HEK293 (cell line): Measurements from ENCODE around the gene CEP44.

Source experiments
- CTCF ChIA-PET: fragments of 350-600 bp; formaldehyde crosslinking; extraction: SDS; loops from one replicate; lab custom pipeline; 2021; ENCODE audit warnings: antibody characterized with exemption; lab: Yijun Ruan, JAX
- POLR2A ChIA-PET: fragments of 300-600 bp; formaldehyde crosslinking; extraction: SDS; loops from one replicate; lab custom pipeline; 2020; ENCODE audit warnings: antibody characterized with exemption, inconsistent platforms; lab: Yijun Ruan, JAX
- H3K27ac ChIP-seq: fragments of 200-500 bp; sonication (Bioruptor generic); 2 replicates; pipeline ENCODE4 v1.5.1; 2014; ENCODE audit warnings: low read depth, low read length, control low read depth, inconsistent platforms; ENCODE audit errors: extremely low read depth
- H3K36me3 ChIP-seq, 2 experiments: fragments of 200-500 bp in 1 of 2; sonication (Bioruptor generic) in 1 of 2; 1 replicate in 1 of 2; 2 replicates in 1 of 2; pipeline ENCODE4 v1.5.1; 2014 to 2017; ENCODE audit warnings: inconsistent platforms in 2 of 2, low read length in 2 of 2; ENCODE audit not compliant: control insufficient read depth in 2 of 2, insufficient read depth in 1 of 2
- H3K4me1 ChIP-seq: fragments of 200-500 bp; sonication (Bioruptor generic); 2 replicates; pipeline ENCODE4 v1.5.1; 2014; ENCODE audit warnings: mild to moderate bottlenecking, low read length, inconsistent platforms; ENCODE audit not compliant: control insufficient read depth, insufficient read depth
- H3K4me3 ChIP-seq: 2 replicates; pipeline ENCODE4 v1.5.1; 2011; ENCODE audit warnings: low read depth, mild to moderate bottlenecking, control low read depth, low read length, moderate library complexity
- H3K9me3 ChIP-seq: fragments of 200-500 bp; sonication (Bioruptor generic); 2 replicates; pipeline ENCODE4 v1.5.1; 2014; ENCODE audit warnings: low read depth, low read length, inconsistent platforms; ENCODE audit not compliant: control insufficient read depth, insufficient read depth
- FEZF1 ChIP-seq: fragments of 450-650 bp; formaldehyde crosslinking; IDR thresholded peaks from 2 replicates; pipeline ENCODE4 v1.5.1; 2016; ENCODE audit warnings: missing biosample characterization, missing genetic modification characterization
- INSM2 ChIP-seq: fragments of 450-650 bp; formaldehyde crosslinking; IDR thresholded peaks from 2 replicates; pipeline ENCODE4 v1.5.1; 2016; ENCODE audit warnings: missing biosample characterization, missing genetic modification characterization
- OSR2 ChIP-seq: fragments of 450-650 bp; formaldehyde crosslinking; IDR thresholded peaks from 2 replicates; pipeline ENCODE4 v1.5.1; 2016; ENCODE audit warnings: missing biosample characterization, missing genetic modification characterization
- PRDM1 ChIP-seq: fragments of 450-650 bp; formaldehyde crosslinking; IDR thresholded peaks from 2 replicates; pipeline ENCODE4; 2016; ENCODE audit warnings: missing biosample characterization, missing genetic modification characterization
- RBAK ChIP-seq: fragments of 450-650 bp; formaldehyde crosslinking; IDR thresholded peaks from 2 replicates; pipeline ENCODE4 v1.5.1; 2016; ENCODE audit warnings: missing biosample characterization, missing genetic modification characterization
- SP2 ChIP-seq: fragments of 450-650 bp; formaldehyde crosslinking; IDR thresholded peaks from 2 replicates; pipeline ENCODE4 v1.5.1; 2016; ENCODE audit warnings: missing biosample characterization, missing genetic modification characterization
- TCF7L2 ChIP-seq: IDR thresholded peaks from 2 replicates; pipeline ENCODE4 v1.6.1; 2011; ENCODE audit warnings: low read depth, mild to moderate bottlenecking, inconsistent platforms, low read length, moderate library complexity, borderline replicate concordance
- YY2 ChIP-seq: fragments of 450-650 bp; formaldehyde crosslinking; IDR thresholded peaks from 2 replicates; pipeline ENCODE4 v1.5.1; 2016; ENCODE audit warnings: missing biosample characterization, missing genetic modification characterization
- ZBTB1 ChIP-seq: fragments of 450-650 bp; formaldehyde crosslinking; IDR thresholded peaks from 2 replicates; pipeline ENCODE4 v1.5.1; 2016; ENCODE audit warnings: missing biosample characterization, missing genetic modification characterization
- ZBTB11 ChIP-seq: fragments of 450-650 bp; formaldehyde crosslinking; conservative IDR thresholded peaks from 2 replicates; pipeline ENCODE4 v1.5.1; 2016; ENCODE audit warnings: low read depth, missing biosample characterization, missing genetic modification characterization
- ZFP3 ChIP-seq: fragments of 450-650 bp; formaldehyde crosslinking; IDR thresholded peaks from 2 replicates; pipeline ENCODE4 v1.5.1; 2016; ENCODE audit warnings: low read depth, missing biosample characterization, missing genetic modification characterization
- ZFP69B ChIP-seq: fragments of 450-650 bp; formaldehyde crosslinking; IDR thresholded peaks from 2 replicates; pipeline ENCODE4 v1.5.1; 2016; ENCODE audit warnings: missing biosample characterization, missing genetic modification characterization
- ZNF10 ChIP-seq: fragments of 450-650 bp; formaldehyde crosslinking; IDR thresholded peaks from 2 replicates; pipeline ENCODE4 v1.5.1; 2017; ENCODE audit warnings: missing biosample characterization, missing genetic modification characterization
- ZNF112 ChIP-seq: fragments of 450-650 bp; formaldehyde crosslinking; IDR thresholded peaks from 2 replicates; pipeline ENCODE4 v1.5.0; 2017; ENCODE audit warnings: missing biosample characterization, missing genetic modification characterization
- ZNF114 ChIP-seq: fragments of 450-650 bp; formaldehyde crosslinking; IDR thresholded peaks from 2 replicates; pipeline ENCODE4 v1.5.0; 2017; ENCODE audit warnings: missing biosample characterization, missing genetic modification characterization
- ZNF132 ChIP-seq: fragments of 450-650 bp; formaldehyde crosslinking; IDR thresholded peaks from 2 replicates; pipeline ENCODE4 v1.5.1; 2017; ENCODE audit warnings: missing biosample characterization, missing genetic modification characterization, borderline replicate concordance
- ZNF138 ChIP-seq: fragments of 450-650 bp; formaldehyde crosslinking; IDR thresholded peaks from 2 replicates; pipeline ENCODE4 v1.5.1; 2016; ENCODE audit warnings: missing biosample characterization, missing genetic modification characterization, borderline replicate concordance
- ZNF202 ChIP-seq: fragments of 450-650 bp; formaldehyde crosslinking; IDR thresholded peaks from 2 replicates; pipeline ENCODE4 v1.5.1; 2016; ENCODE audit warnings: missing biosample characterization, missing genetic modification characterization, borderline replicate concordance
- ZNF223 ChIP-seq: fragments of 450-650 bp; formaldehyde crosslinking; IDR thresholded peaks from 2 replicates; pipeline ENCODE4 v1.5.1; 2016; ENCODE audit warnings: missing biosample characterization, missing genetic modification characterization
- ZNF23 ChIP-seq: fragments of 450-650 bp; formaldehyde crosslinking; IDR thresholded peaks from 2 replicates; pipeline ENCODE4 v1.5.1; 2016; ENCODE audit warnings: missing biosample characterization, missing genetic modification characterization, borderline replicate concordance
- ZNF510 ChIP-seq: fragments of 450-650 bp; formaldehyde crosslinking; IDR thresholded peaks from 2 replicates; pipeline ENCODE4 v1.5.1; 2018; ENCODE audit warnings: mild to moderate bottlenecking, missing genetic modification characterization, missing biosample characterization; ENCODE audit not compliant: insufficient replicate concordance
- ZNF514 ChIP-seq: fragments of 450-650 bp; formaldehyde crosslinking; IDR thresholded peaks from 2 replicates; pipeline ENCODE4 v1.5.1; 2016; ENCODE audit warnings: missing biosample characterization, missing genetic modification characterization
- ZNF560 ChIP-seq: fragments of 450-650 bp; formaldehyde crosslinking; IDR thresholded peaks from 2 replicates; pipeline ENCODE4 v1.5.1; 2017; ENCODE audit warnings: missing biosample characterization, missing genetic modification characterization, borderline replicate concordance
- ZNF585B ChIP-seq: fragments of 450-650 bp; formaldehyde crosslinking; IDR thresholded peaks from 2 replicates; pipeline ENCODE4 v1.5.1; 2016; ENCODE audit warnings: missing biosample characterization, missing genetic modification characterization
- ZNF626 ChIP-seq: fragments of 450-650 bp; sonication (Bioruptor Pico); formaldehyde crosslinking; IDR thresholded peaks from 2 replicates; pipeline ENCODE4 v1.5.1; 2018; ENCODE audit warnings: missing biosample characterization, missing genetic modification characterization, inconsistent platforms
- ZNF792 ChIP-seq: fragments of 450-650 bp; formaldehyde crosslinking; IDR thresholded peaks from 2 replicates; pipeline ENCODE4 v1.5.1; 2016; ENCODE audit warnings: missing biosample characterization, missing genetic modification characterization

The CEP44 gene

DNA sequence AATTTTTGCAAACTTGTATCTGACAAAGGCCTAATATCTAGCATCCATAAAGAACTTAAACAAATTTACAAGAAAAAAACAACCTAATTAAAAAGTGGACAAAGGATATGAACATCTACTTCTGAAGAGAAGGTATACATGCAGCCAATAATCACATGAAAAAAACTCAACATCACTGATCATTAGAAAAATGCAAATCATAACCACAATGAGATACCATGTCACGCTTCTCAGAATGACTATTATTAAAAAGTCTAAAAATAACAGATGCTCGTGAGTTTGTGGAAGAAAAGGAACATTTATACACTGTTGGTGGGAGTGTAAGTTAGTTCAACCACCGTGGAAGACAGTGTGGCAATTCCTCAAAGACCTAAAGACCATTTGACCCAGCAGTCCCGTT, 24.0 kb downstream of the CEP44 start:
- Histone ChIP-seq H3K4me3 (no peak overlapping the region), H3K9me3 (no peaks in the 10 kb centered on the region), H3K4me1 (no peaks in the 10 kb centered on the region), H3K27ac (no peak overlapping the region), H3K36me3 (peaks cover 8 to 32% of the 10 kb centered on the region in 2 experiments; a peak in 2 of 3 replicates)
- TF ChIP-seq SP2 (tag by site-specific recombination), result no peak
- TF ChIP-seq OSR2 (tag by site-specific recombination), result no peak
- TF ChIP-seq ZNF132, result no peak
- TF ChIP-seq ZNF10 (tag by site-specific recombination), result no peak
- no peak for TF ChIP-seq PRDM1 (tag by site-specific recombination)
- TF ChIP-seq ZNF138 (tag by site-specific recombination), result no peak
- no peak for TF ChIP-seq ZFP3 (tag by site-specific recombination)
- TF ChIP-seq ZNF223 (tag by site-specific recombination), result no peak
- TF ChIP-seq RBAK, result no peak
- no peak for TF ChIP-seq ZFP69B
- ChIA-PET POLR2A (no interaction called here), CTCF (no interaction called here)

GRCh38 chr4:174312993-174313392, 29.3 kb downstream of the CEP44 start:
- ChIA-PET POLR2A (no interaction called here), CTCF (interaction anchor here (0.6 kb wide), 1 partner anchor 126 kb away, joined by 3 read pairs; no protein-coding TSS in a partner anchor)
- H3K9me3 ChIP-seq, result no peaks in the 10 kb centered on the region
- no peak overlapping the region for H3K27ac ChIP-seq
- TF ChIP-seq ZNF23 (tag by site-specific recombination) (no peak), INSM2 (tag by site-specific recombination) (no peak), ZNF112 (tag by site-specific recombination) (no peak), ZNF510 (tag by site-specific recombination) (no peak), ZNF514 (tag by site-specific recombination) (no peak), ZNF792 (tag by site-specific recombination) (no peak), TCF7L2 (no peak), FEZF1 (tag by site-specific recombination) (no peak)
- peaks cover 4 to 23% of the 10 kb centered on the region in 2 experiments; a peak in 1 of 3 replicates for H3K36me3 ChIP-seq
- peaks cover 3% of the 10 kb centered on the region; the same call in 1 of the 2 replicates for H3K4me1 ChIP-seq
- H3K4me3 ChIP-seq, result no peak overlapping the region

- POLR2A ChIA-PET, result no interaction called here
- Histone ChIP-seq H3K4me3 (no peak overlapping the region), H3K36me3 (peaks cover 4 to 20% of the 10 kb centered on the region in 2 experiments; a peak in 1 of 3 replicates), H3K9me3 (no peaks in the 10 kb centered on the region)
- TF ChIP-seq ZNF626 (tag by site-specific recombination), result no peak
- TF ChIP-seq YY2 (tag by site-specific recombination), result no peak
- TF ChIP-seq ZNF560 (tag by site-specific recombination), result no peak
- no peak for TF ChIP-seq ZNF202
- TF ChIP-seq ZNF585B (tag by site-specific recombination), result no peak
- no peak for TF ChIP-seq ZNF10 (tag by site-specific recombination)
- no peak for TF ChIP-seq ZNF114 (tag by site-specific recombination)
- no peak for TF ChIP-seq ZBTB1 (tag by site-specific recombination)
- TF ChIP-seq ZBTB11 (tag by site-specific recombination), result no peak
- TF ChIP-seq, all 188 proteins: peak for 0
- no peak overlapping the region for H3K27ac ChIP-seq
- CTCF ChIA-PET, result no interaction called here
- peaks cover 3% of the 10 kb centered on the region; the same call in 1 of the 2 replicates for H3K4me1 ChIP-seq
Measured at GRCh38 chr4:174314274-174314673, 30.6 kb downstream of the CEP44 start.
